SK-N-MC (cell line): ENCODE data around the gene SMAD7.

Experiments used
- EZH2 ChIP-seq: fragments of 200-600 bp; sonication (generic); IDR thresholded peaks from one replicate; pipeline ENCODE4 v1.6.1; 2017; ENCODE audit warnings: antibody characterized with exemption
- POLR2AphosphoS5 ChIP-seq: IDR thresholded peaks from 2 replicates; pipeline ENCODE4 v1.6.1; 2012; ENCODE audit warnings: mild to moderate bottlenecking, low read depth, low read length, borderline replicate concordance

- TF ChIP-seq EZH2, result no peak
- TF ChIP-seq POLR2AphosphoS5, result no peak
These were observed 53.8 kb downstream of the SMAD7 start for GRCh38 chr18:48896875-48897511.
